Lung microvascular endothelial cell (primary cell): Measurements from ENCODE around the gene GRK6. TPM values are rescaled to one million over a fixed set of nuclear protein-coding genes. Genes with fewer than 3 reads are reported as not detected.
A peak's percentile ranks its signal among the peaks of the same experiment; 100 is the strongest.

Experiments
- DNase-seq, 2 donors: peaks; one replicate each; pipeline versions ENCODE4 v3.0.0 to v3.0.0-alpha.2; 2010; ENCODE audit warnings: low read depth in 2 of 2
- total RNA-seq: library from RNA; depleted of rRNA; stranded (reverse); fragments of >200 nt; gene quantifications from 2 replicates; pipeline ENCODE4 v1.2.1, GENCODE V29; 2014

GRK6 gene
- 11.3 and 14.7 TPM in 2 replicates for total RNA-seq

DNA sequence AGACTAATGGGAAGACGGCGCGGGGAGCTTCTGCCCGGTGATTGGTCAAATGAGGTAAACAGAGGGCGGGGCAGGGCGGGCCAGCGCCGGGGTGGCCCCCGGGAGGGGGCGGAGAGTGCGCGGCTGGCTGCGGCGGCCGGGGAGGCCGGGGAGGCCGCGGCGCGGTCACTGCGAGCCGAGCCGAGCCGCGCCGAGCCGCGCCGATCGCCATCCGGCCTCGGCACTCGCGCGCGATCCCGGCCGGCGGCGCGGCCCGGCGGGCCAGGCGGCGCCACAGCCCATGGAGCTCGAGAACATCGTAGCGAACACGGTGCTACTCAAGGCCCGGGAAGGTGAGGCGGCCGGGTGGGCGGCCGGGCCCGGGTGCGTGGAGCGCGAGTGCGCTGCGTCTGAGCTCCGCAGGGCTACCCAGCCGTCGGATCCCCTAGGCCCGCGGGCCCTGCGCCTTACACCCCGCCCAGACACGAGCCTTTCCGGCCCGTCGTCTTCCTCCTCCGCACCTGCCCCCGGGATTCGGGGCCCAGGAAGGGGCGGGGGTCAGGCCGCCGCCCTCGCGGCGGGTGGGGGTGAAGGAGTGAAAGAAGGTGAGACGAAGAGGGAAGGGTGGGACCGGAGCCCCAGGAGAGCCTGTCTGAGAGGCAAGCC is at the start of gene GRK6:
TSS of gene GRK6 (plus strand) at position 111 of the 645 bp plus-strand sequence. CDS start at position 281, 170 bp downstream.
- DNase-seq, result no peak

DNA sequence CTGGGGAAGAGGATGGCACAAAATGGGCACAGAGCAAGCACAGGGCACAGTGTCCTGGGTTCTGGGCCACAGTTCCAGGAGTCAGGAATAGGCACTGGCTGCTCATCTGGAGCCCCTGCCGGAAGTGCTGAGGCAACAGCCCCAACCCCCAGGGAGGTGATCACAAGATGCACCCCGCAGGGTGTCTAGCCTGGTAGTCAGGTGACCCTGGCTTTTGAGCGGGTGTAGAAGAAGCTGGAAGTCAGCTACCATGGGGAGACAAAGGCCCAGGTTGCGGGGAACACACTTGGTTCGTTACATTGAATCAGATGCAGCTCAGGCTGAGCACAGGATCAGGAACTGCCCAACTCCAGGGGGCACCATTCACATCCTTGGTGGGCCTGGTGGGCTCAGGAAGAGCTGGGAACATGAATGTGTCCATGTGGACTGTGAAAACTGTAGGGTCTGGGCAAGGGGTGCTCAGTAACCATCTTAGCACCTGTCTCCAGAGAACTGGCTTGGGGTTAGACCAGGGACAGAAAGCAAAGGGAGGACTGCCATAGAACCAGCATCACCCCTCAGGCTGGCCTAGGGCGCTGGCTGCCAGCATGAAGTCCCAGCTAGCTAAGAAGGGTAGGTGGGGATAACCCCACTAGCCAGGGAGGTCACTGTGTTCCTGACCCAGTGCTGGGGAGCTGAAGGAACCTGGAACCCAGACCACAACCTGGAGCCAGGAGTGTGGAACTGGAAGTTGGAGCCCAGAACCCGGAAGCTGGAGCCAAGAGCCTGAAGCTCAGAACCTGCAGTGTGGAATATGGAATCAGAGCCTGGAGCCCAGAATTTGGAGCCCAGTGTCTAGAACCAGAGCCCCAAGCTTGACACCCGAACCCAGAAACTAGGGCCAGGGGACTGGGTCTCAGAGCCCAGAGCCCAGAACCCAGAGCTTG is 48.4 kb upstream of the GRK6 start:
- DNase-seq, result no peak

DNA sequence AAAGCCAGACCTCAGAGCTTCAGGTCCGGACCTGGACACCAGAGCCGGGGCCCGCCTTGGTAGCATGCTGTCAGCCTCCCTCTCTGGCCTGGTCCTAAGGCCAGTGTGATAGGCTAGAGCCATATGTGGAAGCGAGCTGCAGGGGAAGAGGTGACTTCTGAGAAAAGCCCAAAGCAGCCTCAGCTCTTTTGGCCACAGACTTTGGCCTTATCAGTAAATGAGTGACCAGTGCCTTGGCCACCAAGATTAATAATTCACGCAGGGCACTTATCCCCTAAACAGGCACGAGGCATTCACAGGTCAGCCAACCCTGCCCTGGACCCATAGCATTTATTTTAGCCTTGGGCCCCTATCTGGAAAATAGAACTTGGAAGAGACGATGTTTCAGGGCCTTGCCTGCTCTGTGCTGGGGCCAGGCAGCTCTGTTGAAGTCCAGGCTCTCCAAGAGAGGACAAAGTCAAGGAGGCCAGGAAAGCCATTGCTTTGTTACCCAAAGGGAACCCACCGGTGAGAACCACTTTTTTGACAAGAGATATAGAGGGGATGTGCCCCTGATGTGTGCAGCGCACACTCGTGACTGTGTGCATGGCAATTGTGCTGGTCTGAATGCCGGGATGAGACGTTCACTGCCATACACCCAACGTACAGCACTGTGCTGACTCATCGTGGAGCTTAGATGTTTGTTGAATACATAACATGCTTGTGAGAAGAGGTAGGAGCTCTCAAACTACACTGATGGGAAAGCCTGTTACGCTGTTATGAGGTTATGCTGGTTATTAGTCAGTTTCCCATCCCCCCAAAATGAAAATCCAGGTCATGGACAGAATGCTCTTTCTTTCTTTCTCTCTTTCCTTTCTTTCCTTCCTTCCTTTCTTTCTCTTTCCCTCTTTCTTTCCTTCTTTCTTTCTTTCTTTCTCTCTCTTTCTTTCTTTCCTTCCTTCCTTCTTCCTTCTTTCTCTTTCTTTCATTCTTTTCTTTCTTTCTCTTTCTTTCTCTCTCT is 47.3 kb upstream of the GRK6 start:
- peak in 1 of 2 donors; percentile 56 for DNase-seq

- DNase-seq, result no peak
Measured at GRCh38 chr5:177380805-177381126, 45.7 kb upstream of the GRK6 start.

DNA sequence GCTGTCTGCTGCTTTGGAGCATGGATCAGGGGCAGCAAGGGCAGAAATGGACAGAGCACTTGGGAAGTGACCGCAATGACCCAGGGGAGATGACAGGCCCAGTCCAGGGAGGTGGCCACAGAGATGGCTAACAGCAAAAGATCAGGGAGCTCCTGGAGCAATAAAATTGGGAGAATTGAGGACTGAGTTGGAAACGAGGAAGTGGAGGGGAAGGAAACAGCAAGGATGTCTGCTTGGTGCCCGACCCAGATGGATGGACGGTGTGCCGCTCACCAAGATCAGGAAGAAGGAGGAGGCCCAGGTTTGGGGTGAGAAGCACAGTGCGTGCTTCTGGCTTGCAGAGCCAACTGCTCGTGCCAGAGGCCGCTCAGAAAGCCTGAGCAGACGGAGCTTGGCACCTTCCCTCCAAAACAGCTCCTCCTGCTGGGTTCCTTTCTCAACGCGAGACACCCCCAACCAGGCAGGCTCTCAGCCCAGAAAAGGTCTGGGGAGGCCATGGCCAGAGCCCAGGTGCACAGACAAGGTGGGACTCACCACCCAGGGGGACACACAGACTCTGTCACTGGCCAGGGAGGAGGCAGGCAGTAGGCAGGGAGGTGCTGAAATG is 44.0 kb upstream of the GRK6 start:
- peak; percentile 40 to 49 for DNase-seq

GRCh38 chr5:177383181-177383580 is 43.3 kb upstream of the GRK6 start:
- DNase-seq, result no peak

DNA sequence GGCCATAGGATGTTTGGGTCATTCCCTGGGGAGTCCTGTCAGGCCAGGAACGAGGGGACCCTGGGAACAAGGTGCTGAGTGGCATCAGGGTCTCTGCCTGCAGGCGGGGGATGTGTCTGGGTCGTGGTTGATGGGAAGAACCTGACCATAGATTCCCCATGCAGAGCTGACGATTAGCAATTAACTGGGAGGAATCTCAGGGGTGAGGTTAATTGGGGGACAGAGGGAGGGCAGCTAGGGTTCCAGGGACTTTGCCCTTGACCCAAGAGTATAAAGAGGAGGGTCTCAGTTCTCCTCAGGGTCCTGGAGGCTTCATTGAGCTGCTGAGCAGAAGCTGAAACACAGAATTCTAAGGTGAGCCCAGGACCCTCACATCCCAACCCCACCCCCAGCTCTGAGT is 42.3 kb upstream of the GRK6 start, which contains the start of gene SLC34A1:
TSS of gene SLC34A1 (plus strand) at position 301 of the 400 bp plus-strand sequence. CDS start 1,308 bp downstream, outside the sequence.
- DNase-seq, result no peak

- no peak for DNase-seq
Measured at GRCh38 chr5:177385720-177386119, 40.8 kb upstream of the GRK6 start.

DNA sequence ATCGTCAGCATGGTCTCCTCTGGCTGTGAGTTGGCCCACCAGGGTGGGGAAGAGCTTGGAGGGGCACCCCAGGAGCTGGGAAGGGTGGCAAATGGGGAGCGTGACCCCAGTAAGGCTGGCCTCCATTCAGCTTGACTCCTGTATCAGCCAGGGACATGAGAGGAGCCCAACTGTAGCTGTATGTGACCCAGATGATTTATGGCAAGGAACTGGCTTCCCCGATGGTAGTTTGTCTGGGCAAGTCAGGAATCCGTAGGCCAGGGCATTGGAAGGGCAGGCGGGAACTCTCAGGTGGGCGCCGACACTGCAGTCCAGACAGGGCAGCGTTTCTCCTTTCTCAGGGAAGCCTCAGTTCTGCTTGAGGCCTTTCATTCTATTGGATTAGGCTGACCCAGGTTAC is 39.9 kb upstream of the GRK6 start:
- no peak for DNase-seq

DNA sequence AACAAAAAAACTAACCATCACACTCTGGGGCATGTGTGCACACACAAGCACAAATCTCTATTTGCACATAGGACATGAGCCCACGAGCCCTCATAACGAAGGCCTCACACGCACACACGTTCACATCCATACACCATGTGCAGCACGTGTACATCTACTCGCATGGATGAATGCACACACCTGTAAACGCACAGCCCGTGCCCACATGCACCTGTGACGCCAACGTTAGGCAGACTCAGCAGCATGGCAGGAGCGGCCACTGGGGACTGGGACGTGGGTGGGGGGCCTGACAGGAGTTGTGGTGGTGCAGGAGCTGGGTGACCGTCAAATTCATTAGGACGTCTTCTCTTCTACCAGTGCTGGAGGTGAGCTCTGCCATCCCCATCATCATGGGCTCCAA is 39.1 kb upstream of the GRK6 start:
- DNase-seq, result no peak

- no peak for DNase-seq
Measured at GRCh38 chr5:177388521-177389052, 37.9 kb upstream of the GRK6 start.

DNA sequence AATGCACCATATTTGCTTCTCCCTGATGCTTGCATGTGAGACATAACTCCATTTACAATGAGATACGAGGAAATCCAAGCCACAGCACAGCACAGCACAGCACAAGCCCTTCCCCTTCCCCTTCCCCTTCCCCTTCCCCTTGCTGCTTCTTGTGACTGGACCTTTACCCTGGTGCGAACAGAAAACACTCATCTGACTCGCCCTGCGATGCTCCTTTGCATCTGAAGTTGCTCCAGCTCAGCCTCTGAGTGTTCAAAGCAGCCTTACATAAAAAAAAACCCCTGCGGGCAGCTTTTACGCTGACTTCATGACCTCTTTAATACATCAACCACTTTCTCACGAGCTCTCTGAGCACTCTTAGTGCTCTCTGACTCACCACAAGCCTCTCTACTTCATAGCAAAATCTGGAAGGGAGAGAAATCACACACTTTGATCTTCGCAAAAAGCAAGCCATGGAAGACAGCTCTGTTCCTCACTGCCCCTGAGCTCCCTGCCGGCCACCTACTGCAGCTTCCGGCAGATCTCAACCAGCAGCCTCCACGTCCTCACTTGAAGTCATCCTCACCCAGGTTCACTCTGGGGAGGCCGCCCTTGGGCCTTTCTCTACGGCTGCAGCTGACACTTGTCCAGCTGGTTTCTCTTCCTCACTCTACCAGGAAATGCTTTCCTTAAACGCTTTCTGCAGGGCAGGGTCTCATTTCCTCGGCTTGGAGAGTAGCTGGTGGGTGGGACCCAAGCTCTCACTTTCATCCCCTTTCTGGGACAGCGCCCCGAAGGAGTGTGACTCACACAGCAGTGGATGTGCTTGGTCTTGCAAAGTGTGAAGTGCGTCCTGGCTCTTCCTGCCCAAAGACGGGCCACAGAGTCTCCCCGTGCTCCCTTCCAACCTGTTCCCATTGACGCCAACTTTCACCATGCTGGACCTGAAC is 37.0 kb upstream of the GRK6 start:
- peak in 1 of 2 donors; percentile 82 for DNase-seq

DNA sequence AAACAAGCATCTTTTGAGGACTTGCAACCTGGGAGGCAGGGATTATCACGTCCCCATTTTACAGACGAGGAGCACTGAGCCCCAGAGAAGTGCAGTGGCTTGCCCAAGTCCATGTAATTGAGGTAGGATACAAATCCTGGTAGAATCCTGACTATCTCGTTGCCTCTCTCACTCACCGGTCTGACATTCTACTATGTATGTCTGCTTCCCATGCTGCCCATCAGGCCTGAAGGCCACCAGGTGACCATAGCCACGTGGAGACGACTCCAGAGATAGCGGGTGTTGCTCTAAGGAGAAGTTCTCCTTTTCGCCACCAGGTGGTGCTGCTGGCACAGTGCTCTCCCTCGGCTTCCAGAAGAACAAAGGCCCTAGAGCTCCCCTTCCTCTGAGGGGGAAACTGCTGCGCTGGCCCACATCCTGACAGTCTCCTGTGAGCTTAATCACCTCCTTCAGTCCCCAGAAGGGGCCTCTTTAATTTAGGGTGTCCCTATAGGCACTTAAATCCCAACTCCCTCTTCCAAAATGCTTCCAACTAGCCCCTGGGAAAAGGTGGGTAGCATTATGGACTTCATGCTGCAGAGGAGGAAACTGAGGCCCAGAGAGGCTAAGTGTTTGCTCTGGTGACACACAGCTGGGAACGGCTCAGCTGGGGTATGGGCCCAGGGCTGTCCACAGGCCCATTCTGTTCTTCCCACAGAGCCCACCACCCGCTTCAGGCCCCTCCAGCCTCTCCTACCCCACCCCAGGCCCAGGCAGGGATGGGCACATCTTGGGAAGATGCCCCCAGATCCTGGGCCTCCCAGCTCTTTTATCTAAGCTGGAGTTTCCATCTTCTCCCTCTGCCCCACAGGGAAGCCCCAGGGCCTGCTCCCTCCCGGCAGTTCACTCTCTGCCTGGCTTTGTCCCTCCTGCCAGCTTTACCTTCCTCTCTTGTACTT is 35.8 kb upstream of the GRK6 start:
- peak; percentile 85 to 86 for DNase-seq

GRCh38 chr5:177392765-177393164 is 33.7 kb upstream of the GRK6 start:
- DNase-seq, result no peak

DNA sequence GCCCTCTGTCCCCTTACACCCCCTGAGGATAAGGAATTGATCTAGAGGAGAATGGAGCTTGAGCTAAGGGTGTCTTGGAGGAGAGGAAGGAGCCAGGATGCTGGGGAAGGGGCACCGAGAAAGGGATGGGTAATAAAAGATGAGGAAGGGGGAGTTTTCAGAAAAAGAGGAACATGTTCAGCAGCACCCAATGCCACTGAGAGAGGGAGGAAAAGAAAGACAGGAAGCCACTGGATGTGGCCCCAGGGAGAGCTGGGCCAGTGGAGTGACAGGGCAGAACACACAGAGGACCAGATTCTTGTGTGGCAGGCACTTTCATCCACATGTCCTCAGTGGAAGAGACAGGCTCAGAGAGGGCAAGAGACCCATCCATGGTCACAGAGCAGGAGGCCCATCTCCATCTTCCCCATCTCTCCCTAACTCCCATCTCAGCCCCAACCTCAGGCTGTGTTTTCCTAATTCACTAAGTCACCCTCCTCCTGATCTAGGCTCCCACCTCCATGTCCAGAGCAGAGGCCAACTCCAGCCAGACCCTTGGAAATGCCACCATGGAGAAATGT is 33.2 kb upstream of the GRK6 start:
- DNase-seq, result no peak

DNA sequence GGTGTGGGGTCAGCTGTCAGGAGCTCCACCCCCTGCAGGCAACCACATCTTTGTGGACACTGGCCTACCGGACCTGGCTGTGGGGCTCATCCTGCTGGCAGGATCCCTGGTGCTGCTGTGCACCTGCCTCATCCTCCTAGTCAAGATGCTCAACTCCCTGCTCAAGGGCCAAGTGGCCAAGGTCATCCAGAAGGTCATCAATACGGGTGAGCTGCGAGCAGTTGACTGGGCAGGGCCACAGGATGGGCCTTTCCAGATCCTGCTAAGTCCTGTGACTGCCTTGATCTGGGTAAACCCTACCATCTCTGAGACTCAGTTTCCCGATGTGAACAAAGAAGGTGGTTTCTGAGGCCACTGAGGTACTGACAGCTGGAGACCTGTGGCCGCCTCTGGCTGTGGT is 32.5 kb upstream of the GRK6 start:
- no peak for DNase-seq

GRCh38 chr5:177396078-177396477 is 30.4 kb upstream of the GRK6 start:
- no peak for DNase-seq

DNA sequence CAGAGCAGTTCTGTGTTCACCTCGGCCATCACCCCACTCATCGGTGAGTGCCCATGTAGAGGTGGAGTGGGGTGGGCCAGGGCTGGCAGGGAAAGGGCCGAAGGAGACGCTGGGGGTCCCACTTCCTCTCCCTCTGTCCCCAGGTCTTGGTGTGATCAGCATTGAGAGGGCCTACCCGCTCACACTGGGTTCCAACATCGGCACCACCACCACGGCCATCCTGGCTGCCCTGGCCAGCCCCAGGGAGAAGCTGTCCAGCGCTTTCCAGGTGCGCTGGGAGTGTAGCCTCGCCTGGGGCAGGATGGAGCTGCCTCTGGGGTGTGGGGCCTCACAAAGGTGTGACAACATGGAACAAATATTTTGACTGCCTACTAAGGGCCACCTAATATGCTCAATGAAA is 29.7 kb upstream of the GRK6 start:
- DNase-seq, result no peak
